Heart left ventricle (tissue), 16 donors: ENCODE data around the gene PSMB8. TPM values are rescaled to one million over a fixed set of nuclear protein-coding genes. Genes with fewer than 3 reads are reported as not detected.
"Not testable (repeated sequence)": the region's sequence is repeated elsewhere in the genome, so short reads cannot be mapped to it uniquely, and the experiment has no call there.

ENCODE experiments used
- ATAC-seq, 4 donors: fragments of 200-7000 bp; cut with Tn5 transposase; one replicate each; pipeline ENCODE4 v1.9.1; 2020 to 2022; ENCODE audit warnings: moderate library complexity in 4 of 4, mild to moderate bottlenecking in 3 of 4, moderate number of reproducible peaks in 1 of 4
- DNase-seq, 5 donors: peaks; one replicate each; pipeline ENCODE4 v3.0.0-alpha.2; 2020
- H3K27ac ChIP-seq, 12 donors: fragments of 200-600 bp; sonication (generic) in 4 of 12; one replicate each; pipeline versions ENCODE4 v1.5.0 to v1.8.0; 2016 to 2022; ENCODE audit warnings: mild to moderate bottlenecking in 2 of 12
- H3K27me3 ChIP-seq, 9 donors: fragments of 200-600 bp; sonication (generic) in 2 of 9; one replicate each; pipeline versions ENCODE4 v1.5.1 to v1.8.0; 2016 to 2022; ENCODE audit warnings: mild to moderate bottlenecking in 3 of 9
- H3K36me3 ChIP-seq, 9 donors: fragments of 200-600 bp; sonication (generic) in 2 of 9; one replicate each; pipeline versions ENCODE4 v1.5.0 to v1.8.0; 2018 to 2022; ENCODE audit warnings: mild to moderate bottlenecking in 2 of 9
- H3K4me1 ChIP-seq, 12 donors: fragments of 200-600 bp; sonication (generic) in 4 of 12; one replicate each; pipeline versions ENCODE4 v1.5.0 to v1.8.0; 2016 to 2022; ENCODE audit warnings: mild to moderate bottlenecking in 3 of 12
- H3K4me3 ChIP-seq, 12 donors: fragments of 200-600 bp; sonication (generic) in 4 of 12; one replicate each; pipeline versions ENCODE4 v1.5.0 to v1.8.0; 2017 to 2022; ENCODE audit warnings: mild to moderate bottlenecking in 9 of 12, moderate library complexity in 4 of 12
- H3K9me3 ChIP-seq, 12 donors: fragments of 200-600 bp; sonication (generic) in 4 of 12; one replicate each; pipeline versions ENCODE4 v1.5.0 to v1.8.0; 2016 to 2022; ENCODE audit warnings: mild to moderate bottlenecking in 1 of 12
- POLR2A ChIP-seq, 2 donors: fragments of 450-650 bp; IDR thresholded peaks; one replicate each; pipeline ENCODE4 v1.6.1; 2017; ENCODE audit warnings: antibody characterized with exemption in 2 of 2, mild to moderate bottlenecking in 2 of 2, moderate library complexity in 2 of 2
- whole genome bisulfite sequencing, 4 donors: extraction: QIAGEN DNeasy Blood & Tissue Kit in 2 of 4; methylation state at CpG; one replicate each; pipeline versions ENCODE4 v1.1.5 to v1.1.7; 2013 to 2018; 5-methylcytosine and 5-hydroxymethylcytosine counted together
- intact Hi-C, 10 donors: fragments of 100-400 bp; cut with DNase I; formaldehyde crosslinking; loops; one replicate each; pipeline versions ENCODE4 v1.11.1 to v1.14.2; 2022
- polyA plus RNA-seq, 2 donors: library from polyadenylated mRNA; stranded (reverse); fragments of 200-250 nt; gene quantifications; one replicate each; pipeline ENCODE4 v1.2.3, GENCODE V29; 2013
- total RNA-seq, 9 donors: library from RNA; depleted of rRNA in 2 of 9; stranded (reverse); fragments of >200 nt in 2 of 9; fragmentation: NEBNext Ultra II Directional in 3 of 9; extraction: Animal tissue kit (Norgen Biotek cat#: 25700) in 3 of 9; gene quantifications; one replicate each; pipeline versions ENCODE4 v1.1.0 to v1.2.4, GENCODE V29; 2016 to 2023
- TF ChIP-seq, protein P1 (sequence below), 12 donors: fragments of 200-600 bp; sonication (generic) in 4 of 12; IDR thresholded peaks; one replicate each; pipeline versions ENCODE4 v1.5.0 to v1.8.0; 2018 to 2022; ENCODE audit warnings: antibody characterized with exemption in 12 of 12, mild to moderate bottlenecking in 5 of 12
- donor health status: ischemic (EF 13 %, LVEDD 7.1; RV severe dilation, severe dysfunction).
- donor health status: healthy with polysubstance abuse.
- donor health status: DM: no; HTN: yes; CAD: no.
- donor health status: DM: no; HTN: no; CAD: no.
- donor health status: ischemic (EF 25% LVEDD 6.9; RV normal size, moderate dysfunction).
- donor health status: ischemic (EF 25% LVEDD 5.7; RV mildly dilated, moderate dysfunction).
- donor health status: healthy.
- donor health status: DM: yes; HTN: yes; CAD: no.
- donor health status: ischemic (EF 35%, LVEDD 5.7; RV mildly dilated, moderate dysfunction).
- donor health status: nonischemic (EF 11% LVEDD 7.7; RV severe dilation, severe dysfunction).
- donor health status: DM: yes; HTN: yes; CAD: no.
- donor health status: PGD.
- donor health status: ischemic (EF 29% LVEDD 5.4; RV normal size, mild dysfunction).
- donor health status: nonischemic (EF 23%, LVEDD 6.1; RV moderate dilation, normal function).

PSMB8 gene
- total and polyA plus RNA-seq, 11 donors: 11.1 to 115 (median 17.6) TPM

DNA sequence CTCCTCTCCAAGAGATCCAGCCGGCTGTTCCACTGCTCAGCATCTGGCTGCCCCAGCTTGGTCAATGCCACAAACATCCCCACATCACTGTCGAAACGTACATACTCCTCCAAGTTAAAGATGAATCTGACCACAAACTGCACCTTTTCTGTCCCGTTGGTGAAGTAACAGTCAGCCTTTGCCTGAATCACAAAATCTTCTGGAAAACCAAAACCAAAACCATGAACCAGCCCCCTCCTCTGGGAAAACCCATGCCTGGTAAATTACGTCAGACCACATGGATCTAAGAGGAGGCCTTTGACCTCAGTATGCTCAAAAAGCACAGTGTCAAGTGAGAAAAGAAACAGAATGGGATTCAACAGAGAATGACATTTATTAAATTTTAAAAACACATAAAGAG is 28.7 kb downstream of the PSMB8 start:
- no peak for DNase-seq
- 65 to 77% (median 71%) methylated on average over 5 of the region's 5 CpGs for WGBS, 4 donors
- TF ChIP-seq, protein P1, sequence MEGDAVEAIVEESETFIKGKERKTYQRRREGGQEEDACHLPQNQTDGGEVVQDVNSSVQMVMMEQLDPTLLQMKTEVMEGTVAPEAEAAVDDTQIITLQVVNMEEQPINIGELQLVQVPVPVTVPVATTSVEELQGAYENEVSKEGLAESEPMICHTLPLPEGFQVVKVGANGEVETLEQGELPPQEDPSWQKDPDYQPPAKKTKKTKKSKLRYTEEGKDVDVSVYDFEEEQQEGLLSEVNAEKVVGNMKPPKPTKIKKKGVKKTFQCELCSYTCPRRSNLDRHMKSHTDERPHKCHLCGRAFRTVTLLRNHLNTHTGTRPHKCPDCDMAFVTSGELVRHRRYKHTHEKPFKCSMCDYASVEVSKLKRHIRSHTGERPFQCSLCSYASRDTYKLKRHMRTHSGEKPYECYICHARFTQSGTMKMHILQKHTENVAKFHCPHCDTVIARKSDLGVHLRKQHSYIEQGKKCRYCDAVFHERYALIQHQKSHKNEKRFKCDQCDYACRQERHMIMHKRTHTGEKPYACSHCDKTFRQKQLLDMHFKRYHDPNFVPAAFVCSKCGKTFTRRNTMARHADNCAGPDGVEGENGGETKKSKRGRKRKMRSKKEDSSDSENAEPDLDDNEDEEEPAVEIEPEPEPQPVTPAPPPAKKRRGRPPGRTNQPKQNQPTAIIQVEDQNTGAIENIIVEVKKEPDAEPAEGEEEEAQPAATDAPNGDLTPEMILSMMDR (IDR thresholded peaks at IDR 0.05): no peak
- TF ChIP-seq POLR2A (IDR thresholded peaks at IDR 0.05): no peak
- H3K9me3 ChIP-seq: no peaks in the 10 kb centered on the region
- H3K4me1 ChIP-seq: peaks cover 0 to 13% (median 5%) of the 10 kb centered on the region in 12 donors
- intact Hi-C loops: no loop called here
- peaks cover 0 to 3% (median 0%) of the 10 kb centered on the region in 9 donors for H3K36me3 ChIP-seq
- peak in 2 of 4 donors; percentile 44 to 55 for ATAC-seq
- H3K4me3 ChIP-seq: peak overlapping the region in 3 of 12 donors; percentile 13 to 32 (median 31)
- H3K27me3 ChIP-seq: peaks cover 0 to 4% (median 0%) of the 10 kb centered on the region in 9 donors
- H3K27ac ChIP-seq: peak overlapping the region in 1 of 12 donors; percentile 32

DNA sequence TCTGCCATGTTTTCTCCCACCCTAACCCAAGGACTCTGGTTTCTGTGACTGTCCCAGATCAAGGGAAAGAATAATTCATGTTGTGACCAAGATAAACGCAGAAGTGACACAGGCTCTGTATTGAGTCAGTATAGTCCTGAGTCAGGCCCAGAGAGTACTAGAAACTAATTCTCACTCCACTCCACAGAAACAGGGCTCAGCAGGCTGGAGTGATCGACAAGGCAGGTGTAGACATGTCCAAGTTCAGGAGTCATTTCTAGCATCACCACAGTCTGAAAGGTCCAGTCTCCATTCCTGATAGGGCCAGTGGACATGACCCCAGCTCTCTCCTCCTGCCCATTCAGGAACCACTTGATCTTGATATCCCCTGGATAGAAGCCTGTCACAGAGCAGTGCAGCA is 29.7 kb downstream of the PSMB8 start:
- 70 to 98% (median 95%) methylated on average over 2 of the region's 2 CpGs for WGBS, 4 donors
- Histone ChIP-seq H3K36me3 (peaks cover 0 to 3% (median 0%) of the 10 kb centered on the region in 9 donors), H3K9me3 (no peaks in the 10 kb centered on the region), H3K4me3 (no peak overlapping the region), H3K27ac (no peak overlapping the region), H3K4me1 (peaks cover 0 to 13% (median 5%) of the 10 kb centered on the region in 12 donors), H3K27me3 (peaks cover 0 to 4% (median 0%) of the 10 kb centered on the region in 9 donors)
- no peak for DNase-seq
- no peak for ATAC-seq
- intact Hi-C loops: no loop called here
- TF ChIP-seq POLR2A (IDR thresholded peaks at IDR 0.05): no peak
- TF ChIP-seq, protein P1 (IDR thresholded peaks at IDR 0.05): no peak

DNA sequence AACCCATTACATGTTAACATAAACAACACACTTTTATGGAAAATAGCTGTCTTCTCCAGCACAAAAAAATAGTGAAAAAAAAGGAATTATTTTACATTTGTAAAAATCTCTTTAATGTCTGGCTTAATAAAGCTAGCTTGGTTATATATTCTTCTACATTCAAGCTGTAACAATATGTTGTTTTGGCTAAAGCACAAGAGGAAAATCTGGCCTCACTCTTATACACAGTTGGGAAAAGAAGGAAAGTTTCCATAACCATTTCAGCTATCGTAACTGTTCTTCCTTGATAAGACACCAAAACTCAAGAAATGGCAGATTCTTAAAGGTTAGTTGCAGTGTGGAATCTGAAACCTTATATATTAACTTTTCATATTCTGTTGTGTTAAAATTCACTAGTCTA is 34.7 kb downstream of the PSMB8 start:
- no peak for DNase-seq
- no peaks in the 10 kb centered on the region for H3K9me3 ChIP-seq
- TF ChIP-seq, protein P1 (IDR thresholded peaks at IDR 0.05): no peak
- no peak for TF ChIP-seq POLR2A (IDR thresholded peaks at IDR 0.05)
- H3K27me3 ChIP-seq: peaks cover 0 to 19% (median 0%) of the 10 kb centered on the region in 9 donors
- 35 to 43% (median 39%) methylated on average over 1 of the region's 1 CpG for WGBS, 4 donors
- H3K4me3 ChIP-seq: no peak overlapping the region
- ATAC-seq: no peak
- intact Hi-C loops: no loop called here
- peaks cover 0 to 2% (median 0%) of the 10 kb centered on the region in 9 donors for H3K36me3 ChIP-seq
- no peak overlapping the region for H3K27ac ChIP-seq
- no peaks in the 10 kb centered on the region for H3K4me1 ChIP-seq

DNA sequence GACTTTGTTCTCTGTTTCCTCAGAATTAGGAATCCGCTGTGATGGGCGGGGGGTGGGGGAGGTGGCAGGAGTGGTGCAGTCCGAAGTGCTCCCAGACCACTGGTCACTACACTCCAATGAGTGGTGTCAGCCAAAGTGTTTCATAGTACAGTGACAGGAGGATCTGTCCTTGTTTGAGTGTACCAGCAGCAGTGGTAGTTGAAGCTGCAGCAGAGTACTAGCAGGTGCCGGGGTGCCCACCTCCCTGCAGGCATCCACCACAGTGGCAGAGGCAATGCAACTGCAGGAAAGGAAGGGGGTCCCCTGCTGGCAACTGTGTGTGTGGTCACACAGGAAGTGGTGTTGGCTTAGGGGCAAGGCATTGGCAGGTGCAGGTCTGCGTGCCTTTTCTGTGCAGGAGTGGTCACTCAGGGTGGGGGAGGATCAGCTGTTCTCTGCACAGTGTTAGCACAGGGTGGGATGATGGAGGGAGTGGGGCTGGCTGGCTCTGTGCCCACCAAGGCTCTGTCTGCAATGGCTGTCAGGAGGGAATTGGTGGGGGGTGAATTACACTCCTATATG is 36.7 kb downstream of the PSMB8 start:
- Histone ChIP-seq H3K4me3 (no peak overlapping the region), H3K36me3 (no peaks in the 10 kb centered on the region), H3K9me3 (no peaks in the 10 kb centered on the region), H3K27me3 (peaks cover 0 to 24% (median 0%) of the 10 kb centered on the region in 9 donors), H3K27ac (no peak overlapping the region), H3K4me1 (no peaks in the 10 kb centered on the region)
- TF ChIP-seq POLR2A (IDR thresholded peaks at IDR 0.05): no peak
- TF ChIP-seq, protein P1 (IDR thresholded peaks at IDR 0.05): no peak
- ATAC-seq: no peak
- intact Hi-C loops: no loop called here
- WGBS, 4 donors: 60 to 74% (median 71%) methylated on average over 5 of the region's 5 CpGs
- DNase-seq: no peak

DNA sequence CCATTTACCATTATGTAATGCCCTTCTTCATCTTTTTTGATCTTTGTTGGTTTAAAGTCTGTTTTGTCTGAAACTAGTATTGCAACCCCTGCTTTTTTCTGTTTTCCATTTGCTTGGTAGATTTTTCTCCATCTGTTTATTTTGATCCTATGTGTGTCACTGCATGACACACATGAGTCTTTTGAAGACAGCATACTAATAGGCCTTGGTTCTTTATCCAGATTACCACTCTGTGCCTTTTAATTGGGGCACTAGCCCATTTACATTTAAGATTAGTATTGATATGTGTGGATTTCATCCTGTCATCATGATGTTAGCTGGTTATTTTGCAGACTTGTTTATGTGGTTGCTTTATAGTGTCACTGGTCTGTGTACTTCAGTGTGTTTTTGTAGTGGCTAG is 38.4 kb downstream of the PSMB8 start:
- DNase-seq, H3K9me3 ChIP-seq, H3K27ac ChIP-seq, H3K4me3 ChIP-seq, H3K36me3 ChIP-seq, H3K4me1 ChIP-seq, ATAC-seq, intact Hi-C loops: not testable (repeated sequence)
- peaks cover 0 to 40% (median 6%) of the 10 kb centered on the region in 9 donors for H3K27me3 ChIP-seq
